Stimulated activated CD8-positive, alpha-beta memory T cell treated with anti-CD3 and anti-CD28 coated beads, Interleukin-12 subunit alpha, Interleukin-12 subunit beta, amount 100 ng/mL, for 4 hours (primary cell): ENCODE results near the gene KRABD2.
"Not testable (repeated sequence)": the region's sequence is repeated elsewhere in the genome, so short reads cannot be mapped to it uniquely, and the experiment has no call there.

ENCODE experiments used
- DNase-seq: peaks from one replicate; pipeline ENCODE4 v3.0.0-alpha.2; 2020; ENCODE audit warnings: low read depth

KRABD2 gene

DNA sequence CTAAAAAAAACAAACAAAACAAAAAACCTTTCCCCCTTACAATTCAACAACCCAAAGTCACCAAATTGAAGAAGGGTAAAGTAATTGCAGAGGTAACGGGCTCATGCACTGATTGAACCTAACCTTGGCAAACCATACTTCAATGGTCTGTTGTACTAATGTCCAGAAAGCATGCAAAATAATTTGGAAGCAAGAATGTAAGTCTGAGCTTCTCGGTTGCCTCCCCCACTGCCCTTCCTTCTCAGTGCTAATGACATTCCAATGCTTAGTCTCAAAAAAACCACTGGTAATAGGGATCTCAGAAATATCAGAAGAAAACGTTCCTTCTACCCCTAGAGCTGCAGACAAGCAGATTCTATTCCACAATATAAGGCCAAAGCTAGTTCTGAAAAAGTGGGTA is 15.8 kb downstream of the KRABD2 start:
- DNase-seq, result no peak

DNA sequence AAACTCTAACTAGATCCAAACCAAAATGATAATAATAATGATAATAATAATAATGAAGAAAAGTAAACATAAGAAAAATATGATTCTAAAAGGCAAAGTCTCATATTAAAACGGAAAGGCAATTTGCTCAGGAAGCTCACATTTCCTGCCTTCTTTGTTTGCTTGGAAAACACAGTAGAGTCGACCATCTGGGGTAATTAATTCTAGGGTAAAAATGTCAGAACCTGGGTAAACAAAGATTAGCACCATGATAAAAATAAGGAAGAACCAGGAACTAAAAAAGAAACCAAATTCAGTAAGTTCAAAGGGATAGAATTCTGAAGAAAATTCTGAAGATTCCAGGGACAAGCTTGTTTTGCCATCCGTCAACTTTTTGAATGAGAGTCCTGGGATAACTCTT is 16.2 kb downstream of the KRABD2 start:
- no peak for DNase-seq

DNA sequence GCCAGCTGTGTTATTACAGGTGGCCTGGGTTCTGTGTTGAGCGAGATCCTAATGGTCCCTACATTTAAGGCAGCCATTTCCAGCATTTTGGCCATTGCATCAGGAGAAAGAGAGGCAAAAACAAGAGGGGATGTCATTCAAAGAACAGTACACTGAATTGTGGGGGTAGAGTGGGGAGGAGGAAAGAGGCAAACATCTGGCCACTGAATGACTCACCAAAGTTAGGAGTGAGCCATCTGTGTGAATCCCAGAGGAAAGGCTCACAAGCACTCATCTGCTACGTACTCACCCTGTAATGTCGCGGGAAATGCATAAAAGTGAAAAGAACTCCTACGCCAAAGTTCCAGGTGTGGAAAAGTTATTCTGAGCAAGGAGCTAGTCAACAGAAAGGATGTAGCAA is 16.7 kb downstream of the KRABD2 start:
- DNase-seq, result no peak

DNA sequence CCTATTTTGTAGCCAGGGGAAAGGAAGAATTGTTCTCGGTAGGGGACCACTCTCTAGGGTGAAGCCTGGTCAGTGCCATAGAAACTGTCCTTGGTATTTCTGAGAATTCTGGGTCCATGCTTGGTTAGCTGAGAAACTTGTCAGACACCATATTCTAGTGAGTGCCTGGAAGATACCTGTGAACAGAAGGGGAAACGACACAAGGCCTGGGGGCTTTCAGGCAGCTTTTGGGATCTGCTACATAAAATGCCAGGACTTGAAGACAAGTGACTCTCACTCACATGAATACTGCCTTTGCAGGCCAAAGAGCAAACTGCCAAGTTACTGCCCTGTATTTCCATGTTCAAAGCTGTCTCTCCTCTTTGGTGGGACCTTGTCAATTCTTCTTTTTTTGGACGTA is 18.6 kb downstream of the KRABD2 start:
- no peak for DNase-seq

DNA sequence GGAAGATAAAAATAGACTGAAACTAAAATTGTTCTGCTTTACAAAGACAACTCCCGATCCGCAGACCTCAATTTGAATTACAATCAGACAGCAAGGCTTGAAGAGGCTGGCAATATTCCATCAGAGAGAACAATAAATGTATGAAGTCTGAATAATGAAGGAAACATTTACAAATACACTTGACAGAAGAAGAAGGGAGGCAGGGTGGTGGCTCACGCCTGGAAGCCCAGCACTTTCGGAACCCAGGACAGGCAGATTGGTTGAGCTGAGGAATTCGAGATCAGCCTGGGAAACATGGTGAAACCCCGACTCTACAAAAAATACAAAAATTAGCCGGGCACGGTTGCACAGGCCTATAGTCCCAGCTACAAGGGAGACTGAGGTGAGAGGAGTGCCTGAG is 22.3 kb downstream of the KRABD2 start:
- DNase-seq, result no peak

DNA sequence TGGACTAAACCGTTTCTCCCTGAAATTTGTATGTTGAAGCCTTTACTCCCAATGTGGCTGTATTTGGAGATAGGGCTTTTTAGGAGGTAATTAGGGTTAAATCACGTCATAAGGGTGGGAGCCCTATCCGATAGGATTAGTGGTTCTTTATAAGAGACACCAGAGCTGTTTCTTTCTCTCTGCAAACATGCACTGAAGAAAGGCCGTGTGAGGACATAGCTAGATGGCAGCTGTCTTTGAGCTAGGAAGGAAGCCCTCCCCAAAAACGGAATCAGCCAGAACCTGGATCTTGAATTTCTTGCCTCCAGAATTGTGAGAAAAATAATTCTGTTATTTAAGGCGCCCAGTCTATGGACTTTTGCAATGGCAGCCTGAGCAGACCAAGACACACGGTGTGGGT is 22.8 kb downstream of the KRABD2 start:
- DNase-seq, result no peak

DNA sequence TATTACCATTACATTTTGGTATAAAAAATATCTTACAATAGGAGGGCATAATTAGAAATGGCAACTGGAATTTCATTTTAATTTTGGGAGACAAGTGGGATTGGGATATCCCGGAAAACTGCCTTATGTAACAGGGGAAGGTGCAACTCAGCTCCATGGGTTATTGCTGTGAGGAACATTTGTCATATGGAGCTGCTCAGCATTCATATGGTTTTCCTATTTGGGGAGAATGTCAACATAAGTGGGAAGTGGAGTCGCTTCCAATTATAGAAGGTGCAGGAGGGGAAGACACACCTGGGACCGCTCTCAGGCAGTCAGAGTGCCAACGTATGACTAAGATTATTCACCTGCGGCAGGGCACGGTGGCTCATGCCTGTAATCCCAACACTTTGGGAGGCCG is 26.2 kb downstream of the KRABD2 start:
- no peak for DNase-seq

DNA sequence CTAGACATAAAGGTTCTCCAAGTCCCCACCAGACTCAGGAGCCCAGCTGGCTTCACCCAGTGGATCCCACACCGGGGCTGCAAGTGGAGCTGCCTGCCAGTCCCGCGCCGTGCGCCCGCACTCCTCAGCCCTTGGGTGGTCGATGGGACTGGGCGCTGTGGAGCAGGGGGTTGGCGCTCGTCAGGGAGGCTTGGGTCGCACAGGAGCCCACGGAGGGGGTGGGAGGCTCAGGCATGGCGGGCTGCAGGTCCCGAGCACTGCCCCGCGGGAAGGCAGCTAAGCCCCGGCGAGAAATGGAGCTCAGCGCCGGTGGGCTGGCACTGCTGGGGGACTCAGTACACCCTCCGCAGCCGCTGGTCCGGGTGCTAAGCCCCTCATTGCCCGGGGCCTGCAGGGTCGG is 29.5 kb downstream of the KRABD2 start:
- DNase-seq, result not testable (repeated sequence)

DNA sequence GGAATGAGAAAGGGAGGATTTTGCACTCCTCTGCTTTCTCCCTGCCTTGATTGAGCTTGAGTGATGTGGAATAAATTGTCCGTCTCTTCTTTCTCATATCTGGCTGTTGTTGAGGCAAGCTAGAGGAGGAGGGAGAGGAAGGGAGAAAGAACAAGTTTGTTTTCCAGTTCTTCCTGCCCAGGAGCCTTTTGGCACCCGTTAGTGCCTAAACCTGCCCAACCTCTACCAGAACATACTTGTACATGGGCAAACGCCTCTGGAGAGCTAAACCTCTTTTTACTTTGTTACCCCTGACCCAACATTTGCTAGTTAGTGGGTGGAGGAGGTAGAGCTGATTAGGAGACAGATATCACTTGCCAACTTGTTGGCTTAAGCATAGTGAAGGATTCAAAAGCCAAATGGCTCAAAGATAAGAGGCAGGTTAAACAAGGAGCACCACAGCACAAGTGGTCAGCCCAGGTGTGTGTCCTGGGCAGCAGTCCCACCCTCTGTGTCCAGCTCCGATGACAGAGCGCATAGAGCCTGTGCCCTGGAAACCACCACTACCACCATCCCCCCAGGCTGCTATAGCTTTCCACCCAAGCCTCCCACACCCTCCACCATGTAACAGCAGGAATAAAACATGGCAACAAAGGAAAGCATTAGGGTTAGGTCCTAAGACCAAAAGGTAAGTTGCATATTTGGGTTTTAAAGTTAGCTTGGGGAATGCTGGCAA is 30.4 kb downstream of the KRABD2 start:
- DNase-seq, result no peak

DNA sequence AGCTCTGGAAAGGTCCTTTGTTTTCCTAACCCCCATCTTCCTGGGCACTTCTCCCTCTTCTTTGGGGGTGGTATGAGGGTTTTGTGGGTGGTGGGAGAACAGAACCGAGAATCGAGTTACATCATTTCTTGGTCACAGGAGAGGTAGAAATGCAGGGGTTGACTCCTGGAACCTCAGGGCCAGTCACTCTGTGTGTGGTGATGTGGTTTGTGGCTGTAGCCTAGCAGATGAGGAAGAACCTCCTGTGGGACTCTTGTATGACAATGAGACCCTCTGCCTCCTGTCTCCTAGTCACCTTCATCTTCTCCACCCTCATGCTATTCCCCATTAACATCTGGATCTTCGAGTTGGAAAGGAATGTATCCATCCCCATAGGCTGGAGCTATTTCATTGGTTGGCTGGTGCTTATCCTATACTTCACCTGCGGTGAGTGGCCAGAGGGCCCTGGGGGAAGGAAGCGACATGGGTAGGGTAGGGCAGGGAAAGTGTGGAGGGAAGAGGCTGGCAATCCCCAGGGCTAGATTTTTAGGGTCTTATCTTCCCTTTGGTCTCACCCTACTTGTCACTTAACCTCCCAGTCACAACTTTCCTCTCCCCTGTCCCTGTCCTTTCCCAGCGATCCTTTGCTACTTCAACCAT is 31.3 kb downstream of the KRABD2 start:
- DNase-seq, result no peak

DNA sequence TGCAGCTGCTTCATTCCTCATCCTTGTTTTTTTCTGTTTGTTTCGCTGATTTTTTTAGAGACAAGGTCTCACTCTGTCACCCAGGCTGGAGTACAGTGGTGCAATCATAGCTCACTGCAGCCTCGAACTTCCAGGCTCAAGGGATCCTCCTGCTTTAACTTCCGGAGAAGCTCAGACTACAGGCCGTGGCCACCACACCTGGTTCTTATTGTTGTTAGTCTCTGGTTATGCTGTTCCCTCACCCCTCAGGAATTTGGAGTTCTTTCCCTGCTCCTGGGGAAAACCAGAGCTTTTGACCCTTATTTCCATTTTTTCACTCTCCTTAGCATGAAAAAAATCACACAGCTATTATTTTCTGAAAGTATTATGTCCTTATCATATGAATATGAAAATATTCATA is 35.0 kb downstream of the KRABD2 start:
- DNase-seq, result no peak

DNA sequence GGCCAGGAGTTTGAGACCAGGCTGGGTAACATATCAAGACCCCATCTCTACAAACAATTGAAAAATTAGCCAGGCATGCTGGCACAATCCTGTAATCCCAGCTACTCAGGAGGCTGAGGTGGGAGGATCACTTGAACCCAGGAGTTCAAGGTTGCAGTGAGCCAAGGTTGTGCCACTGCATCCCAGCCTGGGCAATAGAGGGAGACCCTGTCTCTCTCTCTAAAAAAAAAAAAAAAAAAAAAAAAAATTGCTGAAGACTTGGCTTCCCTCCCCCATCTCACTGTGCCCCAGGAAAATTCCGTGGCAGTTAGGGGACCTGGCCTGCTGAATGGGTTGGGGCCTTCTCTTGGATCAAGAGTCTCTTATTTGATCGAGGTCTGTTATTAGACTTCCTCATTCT is 37.0 kb downstream of the KRABD2 start, which contains the start of gene ODF4:
ODF4 (plus strand) TSS at position 301 of the 400 bp plus-strand sequence. CDS start 212 bp downstream, outside the sequence.
- DNase-seq, result no peak

DNA sequence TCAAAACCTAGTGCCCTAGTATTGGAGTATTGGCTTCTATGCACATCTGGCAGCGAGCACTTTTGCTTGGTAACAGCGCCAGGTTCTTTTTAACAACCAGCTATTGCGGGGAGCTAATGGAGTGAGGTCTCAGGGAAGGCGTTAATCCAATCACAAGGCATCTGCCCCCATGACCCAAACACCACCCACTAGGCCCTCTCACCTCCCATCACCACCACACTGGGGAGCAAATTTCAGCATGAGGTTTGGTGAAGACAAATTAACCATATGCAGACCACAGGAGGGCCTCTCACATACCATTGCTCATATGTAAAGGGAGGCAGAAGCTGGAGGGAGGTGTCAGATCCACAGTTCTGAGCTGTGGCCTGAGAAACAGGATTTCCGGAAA is 37.8 kb downstream of the KRABD2 start:
- DNase-seq, result no peak

DNA sequence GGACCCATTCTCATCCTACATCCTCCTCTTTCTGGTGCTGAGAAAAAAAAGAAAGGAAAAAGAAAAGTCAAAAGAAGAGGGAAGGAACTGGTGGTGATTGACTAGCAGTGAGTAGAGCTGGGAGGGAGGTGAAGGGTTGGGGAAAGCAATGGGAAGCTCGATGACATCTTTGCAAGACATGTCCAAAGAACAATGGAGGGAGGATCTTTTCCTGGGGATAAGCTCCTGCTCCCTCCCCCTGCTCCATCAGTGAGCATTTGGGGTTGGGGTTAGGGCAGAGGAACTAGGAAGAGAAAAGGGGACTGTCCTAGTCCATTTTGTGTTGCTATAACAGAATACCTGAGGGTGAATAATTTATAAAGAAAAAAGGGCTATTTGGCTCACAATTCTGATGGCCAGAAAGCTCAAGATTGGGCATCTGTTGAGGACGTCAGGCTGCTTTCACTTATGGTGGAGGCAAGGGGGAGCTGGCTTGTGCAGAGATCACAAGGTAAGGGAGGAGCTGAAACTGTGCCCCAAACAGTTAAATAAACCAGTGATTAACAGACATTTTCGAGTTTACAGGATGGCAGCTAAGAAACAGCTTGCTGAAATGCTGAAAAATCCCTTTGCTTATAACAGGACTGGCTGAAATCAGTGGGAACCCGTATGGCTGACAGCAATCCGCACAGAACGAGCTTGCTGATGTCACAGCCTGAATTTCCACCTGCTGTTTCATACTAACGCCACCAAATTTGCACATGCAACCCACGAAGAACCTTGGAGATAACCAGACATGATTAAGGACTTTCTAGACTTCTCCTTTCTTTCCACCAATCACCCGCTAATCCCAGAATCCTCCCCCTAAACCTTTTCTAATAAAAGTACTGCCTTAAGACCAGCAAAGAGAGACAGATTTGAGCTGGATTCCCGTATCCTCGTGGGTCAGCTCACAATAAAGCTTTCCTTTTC is 38.4 kb downstream of the KRABD2 start:
- no peak for DNase-seq

DNA sequence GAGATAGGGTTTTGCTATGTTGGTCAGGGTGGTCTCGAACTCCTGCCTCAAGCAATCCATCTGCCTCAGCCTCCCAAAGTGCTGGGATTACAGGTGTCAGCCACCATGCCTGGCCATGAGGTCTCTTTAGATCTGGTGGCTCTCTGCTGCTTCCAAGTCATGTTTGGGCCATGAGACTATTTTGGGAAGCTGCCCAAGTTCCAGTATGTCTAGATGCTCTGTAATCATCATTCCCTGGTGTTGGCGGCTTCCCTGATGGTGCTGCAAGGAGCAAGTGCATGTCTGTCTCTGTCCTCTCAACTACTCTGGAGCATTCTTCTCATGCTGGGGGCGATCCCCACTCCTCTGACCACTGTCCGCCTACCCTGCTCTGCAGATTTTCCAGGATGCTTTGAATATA is 43.2 kb downstream of the KRABD2 start:
- no peak for DNase-seq

DNA sequence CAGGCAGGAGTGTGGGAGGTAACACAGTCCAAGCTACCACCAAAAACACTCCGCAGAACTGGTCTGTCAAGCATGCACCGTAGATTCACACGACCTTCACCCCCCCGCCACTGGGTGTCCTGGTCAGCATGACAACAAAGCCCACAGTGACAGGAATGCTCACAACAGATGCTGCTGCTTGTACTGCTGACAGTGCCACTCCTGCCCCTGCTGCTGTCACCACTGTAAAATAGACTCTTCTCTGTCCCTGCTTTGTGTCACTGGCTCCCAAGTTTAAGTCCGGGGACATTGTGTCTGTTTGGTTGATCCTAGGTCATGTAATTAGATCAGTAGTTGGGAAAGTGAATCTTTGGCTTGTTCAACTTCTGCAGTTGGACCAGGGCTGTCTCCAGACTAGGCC is 43.8 kb downstream of the KRABD2 start:
- no peak for DNase-seq

DNA sequence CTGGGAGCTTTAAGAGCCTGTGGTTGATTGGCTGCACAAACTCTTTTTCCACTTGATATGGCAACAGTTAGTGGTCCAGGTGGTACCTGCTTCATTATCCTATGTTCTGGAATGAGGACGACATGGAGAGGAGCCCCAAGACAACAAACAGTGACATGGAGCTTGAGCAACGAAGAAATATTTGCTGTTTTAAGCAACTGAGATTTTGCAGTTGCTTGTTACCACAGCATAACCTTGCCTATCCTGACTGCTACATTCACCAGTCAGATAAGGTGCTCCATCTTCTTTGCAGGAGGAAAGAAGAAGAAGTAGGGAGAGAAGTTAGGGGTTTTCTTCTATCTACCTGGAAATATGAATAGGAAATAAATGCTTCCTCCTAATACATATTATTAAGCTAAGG is 44.4 kb downstream of the KRABD2 start:
- DNase-seq, result no peak

DNA sequence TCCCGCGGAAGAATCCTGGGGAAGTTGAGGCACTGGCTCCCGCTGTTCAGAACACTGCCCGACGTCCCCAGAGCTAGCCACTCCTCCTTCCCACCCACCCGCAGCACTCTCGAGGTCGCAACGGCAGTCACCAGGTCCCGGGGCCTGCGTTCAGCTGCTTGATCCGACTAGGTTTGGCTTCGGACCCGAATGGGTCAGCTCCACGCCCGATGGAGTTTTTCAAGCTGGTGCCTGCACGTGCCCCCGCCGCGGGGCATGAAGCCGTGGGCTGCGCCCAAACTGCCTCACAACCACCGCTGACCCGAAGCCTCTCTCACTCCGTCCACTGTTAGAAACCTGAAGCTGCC is 49.2 kb downstream of the KRABD2 start:
- no peak for DNase-seq
